GM08714 (cell line): ENCODE results near the gene MOB2.
"Not testable (repeated sequence)": the region's sequence is repeated elsewhere in the genome, so short reads cannot be mapped to it uniquely, and the experiment has no call there.

Experiments
- H3K4me3 ChIP-seq: fragments of 200-500 bp; sonication (Bioruptor generic); 2 replicates; pipeline ENCODE4 v1.5.1; 2014; ENCODE audit warnings: mild to moderate bottlenecking, low read length, inconsistent platforms
- ZNF274 ChIP-seq: IDR thresholded peaks from 2 replicates; pipeline ENCODE4 v1.6.1; 2012; ENCODE audit warnings: mild to moderate bottlenecking, low read depth, low read length

The MOB2 gene

DNA sequence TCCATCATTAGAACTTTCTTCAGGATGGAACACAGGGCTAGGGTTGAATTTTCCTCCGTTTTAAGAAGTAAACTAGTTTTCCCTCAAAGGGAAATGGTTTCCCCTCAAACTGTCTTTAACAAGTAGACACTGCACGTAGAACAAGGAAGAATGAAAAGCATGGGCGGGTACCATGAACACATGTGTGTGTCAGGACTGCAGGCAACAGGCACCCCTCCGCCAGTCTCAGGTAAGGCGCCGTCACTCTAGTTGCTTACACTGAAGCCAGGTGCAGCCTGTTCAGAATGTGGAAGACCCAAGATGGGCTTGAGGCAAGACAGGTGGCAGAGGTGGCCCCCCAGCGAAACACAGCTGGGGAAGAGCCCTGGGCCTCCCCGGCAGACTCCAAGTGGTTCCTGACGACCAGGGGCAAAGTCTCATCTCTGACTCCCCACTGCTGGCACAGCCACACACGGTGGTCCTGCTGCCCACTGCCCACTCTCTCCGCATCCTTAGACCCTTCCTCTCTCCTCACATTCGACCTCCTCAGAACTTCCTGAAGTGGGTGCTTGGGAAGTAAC is 25.4 kb upstream of the MOB2 start:
- no peak for TF ChIP-seq ZNF274
- H3K4me3 ChIP-seq: no peak overlapping the region

GRCh38 chr11:1510928-1511327 is 24.3 kb upstream of the MOB2 start:
- no peak for TF ChIP-seq ZNF274
- H3K4me3 ChIP-seq: no peak overlapping the region

- not testable (repeated sequence) for H3K4me3 ChIP-seq
These were observed 23.8 kb upstream of the MOB2 start for GRCh38 chr11:1510351-1510750.

DNA sequence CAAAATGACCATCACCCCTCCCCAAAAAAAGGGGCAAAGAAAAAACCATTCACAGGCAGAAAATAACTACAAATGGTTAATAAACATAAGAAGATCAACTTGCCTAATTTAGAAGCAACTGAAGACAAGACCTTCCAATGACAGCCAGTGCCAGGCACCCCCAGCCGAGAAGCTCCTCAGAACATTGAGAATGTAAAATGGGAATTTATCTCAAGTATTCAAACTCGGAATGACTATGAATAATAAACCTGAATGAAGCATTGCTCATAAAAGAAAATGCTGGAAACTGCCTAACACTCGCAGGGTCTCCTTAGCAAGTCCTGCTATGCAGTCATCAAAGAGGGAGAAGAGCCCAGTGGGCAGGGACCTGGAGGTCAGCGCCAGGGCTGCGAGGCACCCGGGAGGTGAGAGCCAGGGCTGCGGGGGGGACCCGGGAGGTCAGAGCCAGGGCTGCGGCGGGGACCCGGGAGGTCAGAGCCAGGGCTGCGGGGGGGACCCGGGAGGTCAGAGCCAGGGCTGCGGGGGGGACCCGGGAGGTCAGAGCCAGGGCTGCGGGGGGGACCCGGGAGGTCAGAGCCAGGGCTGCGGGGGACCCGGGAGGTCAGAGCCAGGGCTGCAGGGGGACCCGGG is 23.2 kb upstream of the MOB2 start:
- TF ChIP-seq ZNF274: no peak

GRCh38 chr11:1508986-1509385 is 22.4 kb upstream of the MOB2 start:
- no peak for TF ChIP-seq ZNF274
- H3K4me3 ChIP-seq: no peak overlapping the region

More for the DNA sequence above, 23.2 kb upstream of the MOB2 start:
- H3K4me3 ChIP-seq: no peak overlapping the region

- no peak overlapping the region for H3K4me3 ChIP-seq
- no peak for TF ChIP-seq ZNF274
These were observed 21.9 kb upstream of the MOB2 start for GRCh38 chr11:1508491-1508891.

DNA sequence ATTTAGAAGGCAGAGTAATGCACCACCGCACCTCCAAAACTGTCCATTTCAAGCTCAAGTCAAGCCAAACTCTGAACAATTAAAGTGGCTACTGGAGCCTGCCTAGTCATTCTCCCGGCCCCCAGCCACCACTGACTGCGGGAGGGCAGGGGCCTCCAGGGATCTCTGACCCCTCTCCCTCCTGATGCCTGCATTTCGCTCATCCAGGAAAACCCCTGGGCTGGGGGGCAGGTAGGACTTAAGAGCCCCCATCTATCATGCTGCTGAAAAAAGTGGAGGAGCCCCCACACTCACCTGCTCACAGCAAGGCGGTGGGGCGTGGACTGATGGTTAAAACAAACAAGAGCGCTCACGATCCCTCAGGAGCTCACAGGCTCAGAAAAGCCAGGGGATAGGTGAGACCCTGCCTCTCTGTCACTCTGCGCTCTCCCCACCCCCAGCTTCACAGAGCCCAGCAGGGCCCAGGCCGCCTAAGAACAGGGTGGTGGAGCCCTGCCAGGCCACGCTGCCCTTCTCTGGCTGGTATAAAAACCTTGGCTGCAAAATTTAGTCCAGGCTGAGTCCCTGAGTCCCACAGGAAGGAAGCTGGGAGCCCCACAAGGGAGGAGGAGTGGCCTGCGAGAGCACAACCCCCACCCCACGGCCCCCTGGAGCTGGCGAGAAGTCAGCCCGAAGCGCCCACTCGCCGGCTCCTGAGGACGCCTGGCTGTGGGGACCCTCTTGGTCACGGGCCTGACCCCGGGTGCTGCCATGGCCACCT is 21.0 kb upstream of the MOB2 start:
- H3K4me3 ChIP-seq: no peak overlapping the region
- no peak for TF ChIP-seq ZNF274

GRCh38 chr11:1506981-1507380 is 20.4 kb upstream of the MOB2 start:
- TF ChIP-seq ZNF274: no peak
- no peak overlapping the region for H3K4me3 ChIP-seq

GRCh38 chr11:1505480-1505879 is 18.9 kb upstream of the MOB2 start:
- no peak for TF ChIP-seq ZNF274
- no peak overlapping the region for H3K4me3 ChIP-seq

- H3K4me3 ChIP-seq: no peak overlapping the region
- no peak for TF ChIP-seq ZNF274
These were observed 18.2 kb upstream of the MOB2 start for GRCh38 chr11:1504581-1505290.

DNA sequence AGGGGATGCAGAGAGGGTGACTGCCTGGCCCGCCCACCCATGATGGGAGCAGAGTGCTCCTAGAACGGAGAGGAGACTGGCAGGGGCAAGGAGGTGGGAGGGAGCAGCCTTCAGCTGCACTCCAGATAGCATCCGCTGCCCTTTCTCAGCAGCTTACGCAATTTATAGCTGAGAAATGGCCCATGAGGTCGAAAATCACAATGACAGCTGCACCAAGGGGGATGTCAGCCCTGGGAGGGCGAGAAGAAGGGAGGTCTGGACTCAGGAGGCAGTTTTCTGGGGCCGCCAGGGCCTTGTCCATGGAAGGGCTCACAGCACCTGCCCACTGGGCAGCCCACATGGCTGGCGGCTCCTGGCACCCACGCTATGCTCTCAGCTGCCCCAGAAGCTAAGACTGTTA is 17.6 kb upstream of the MOB2 start:
- no peak for TF ChIP-seq ZNF274
- H3K4me3 ChIP-seq: no peak overlapping the region

- TF ChIP-seq ZNF274: no peak
- no peak overlapping the region for H3K4me3 ChIP-seq
These were observed 17.1 kb upstream of the MOB2 start for GRCh38 chr11:1503708-1504104.

GRCh38 chr11:1502954-1503707 is 16.6 kb upstream of the MOB2 start:
- no peak overlapping the region for H3K4me3 ChIP-seq
- no peak for TF ChIP-seq ZNF274

DNA sequence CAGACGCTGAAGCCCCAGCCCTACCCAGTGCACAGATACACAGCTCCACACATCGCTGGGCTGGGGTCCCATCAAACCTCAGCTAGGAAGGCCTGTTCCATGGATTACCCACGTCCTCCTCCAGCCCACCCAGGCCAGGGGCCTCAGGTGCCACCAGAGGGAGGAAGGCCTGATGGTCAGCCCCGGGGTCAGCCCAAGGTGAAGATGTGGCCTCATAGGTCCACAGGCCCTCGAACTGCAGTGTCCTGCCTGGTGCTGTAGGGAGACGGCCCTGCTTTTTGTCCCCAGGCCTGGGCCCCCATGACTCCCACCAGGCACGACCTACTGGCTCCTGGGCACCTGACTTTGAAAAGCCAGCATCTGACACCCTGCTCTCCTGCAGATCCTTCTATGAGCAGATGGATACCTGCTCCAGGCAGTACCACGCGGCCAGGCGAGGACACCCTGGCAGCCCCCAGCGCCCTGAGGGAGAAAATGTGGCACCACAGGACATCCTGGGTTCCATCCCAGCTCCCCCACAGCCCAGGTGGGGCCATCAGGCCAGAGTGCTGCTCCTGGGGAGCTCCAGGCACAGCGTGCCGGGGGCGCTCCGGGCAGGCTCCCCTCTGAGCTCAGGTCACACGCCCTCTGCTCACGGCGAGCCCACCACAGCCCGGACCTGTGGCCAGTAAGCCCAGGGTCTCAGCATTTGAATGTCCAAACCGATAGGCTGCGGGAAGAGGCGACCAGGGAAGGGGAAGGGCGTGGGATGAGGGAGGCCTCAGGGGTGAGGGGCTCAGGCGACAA is 15.8 kb upstream of the MOB2 start:
- no peak overlapping the region for H3K4me3 ChIP-seq
- no peak for TF ChIP-seq ZNF274
